NCI-H1930 (cell line): Measurements from ENCODE around the gene ARF4.
"Not testable (repeated sequence)": the region's sequence is repeated elsewhere in the genome, so short reads cannot be mapped to it uniquely, and the experiment has no call there.

Source experiments
- DNase-seq, 2 experiments: peaks; one replicate each; lab custom pipeline; 2025; lab: John Stamatoyannopoulos, UW

Gene ARF4

GRCh38 chr3:57597127-57597923 is at the start of gene ARF4:
TSS of gene ARF4 (minus strand) at chr3:57597344. CDS start at chr3:57597140, 204 bp downstream.
- DNase-seq: peak; percentile 94

- DNase-seq: no peak
These were observed 49.6 kb upstream of the ARF4 start for GRCh38 chr3:57646723-57647122.

- DNase-seq: no peak
These were observed 47.6 kb upstream of the ARF4 start for GRCh38 chr3:57644740-57645139.

GRCh38 chr3:57637391-57637790 is 40.2 kb upstream of the ARF4 start:
- no peak for DNase-seq

GRCh38 chr3:57634259-57634658 is 37.1 kb upstream of the ARF4 start:
- not testable (repeated sequence) for DNase-seq

GRCh38 chr3:57627976-57628375 is 30.8 kb upstream of the ARF4 start:
- DNase-seq: no peak

- no peak for DNase-seq
These were observed 27.7 kb upstream of the ARF4 start for GRCh38 chr3:57624801-57625200.

GRCh38 chr3:57622362-57622761 is 25.2 kb upstream of the ARF4 start:
- DNase-seq: no peak

GRCh38 chr3:57617739-57618138 is 20.6 kb upstream of the ARF4 start:
- DNase-seq: no peak

- DNase-seq: no peak
These were observed 19.1 kb upstream of the ARF4 start for GRCh38 chr3:57616233-57616632.

GRCh38 chr3:57611870-57612269 is 14.7 kb upstream of the ARF4 start:
- not testable (repeated sequence) for DNase-seq

GRCh38 chr3:57605683-57606082 is 8.5 kb upstream of the ARF4 start:
- DNase-seq: no peak

GRCh38 chr3:57604971-57605370 is 7.8 kb upstream of the ARF4 start:
- no peak for DNase-seq

GRCh38 chr3:57600195-57600594 is 3.1 kb upstream of the ARF4 start:
- no peak for DNase-seq

GRCh38 chr3:57598765-57599360 is 1.7 kb upstream of the ARF4 start:
- no peak for DNase-seq

- no peak for DNase-seq
These were observed 533 bp downstream of the ARF4 start for GRCh38 chr3:57596495-57597126.

GRCh38 chr3:57594576-57594975 is 2.6 kb downstream of the ARF4 start:
- no peak for DNase-seq

GRCh38 chr3:57594144-57594543 is 3.0 kb downstream of the ARF4 start:
- no peak for DNase-seq

GRCh38 chr3:57592306-57592705 is 4.8 kb downstream of the ARF4 start:
- no peak for DNase-seq

- DNase-seq: no peak
These were observed 9.2 kb downstream of the ARF4 start for GRCh38 chr3:57587905-57588304.

- DNase-seq: no peak
These were observed 10.4 kb downstream of the ARF4 start for GRCh38 chr3:57586778-57587177.

GRCh38 chr3:57583544-57583943 is 13.6 kb downstream of the ARF4 start:
- DNase-seq: no peak

GRCh38 chr3:57582474-57583168 is 14.5 kb downstream of the ARF4 start:
- no peak for DNase-seq
